Measurements from ENCODE around the gene NTF4.

The NTF4 gene

DNA sequence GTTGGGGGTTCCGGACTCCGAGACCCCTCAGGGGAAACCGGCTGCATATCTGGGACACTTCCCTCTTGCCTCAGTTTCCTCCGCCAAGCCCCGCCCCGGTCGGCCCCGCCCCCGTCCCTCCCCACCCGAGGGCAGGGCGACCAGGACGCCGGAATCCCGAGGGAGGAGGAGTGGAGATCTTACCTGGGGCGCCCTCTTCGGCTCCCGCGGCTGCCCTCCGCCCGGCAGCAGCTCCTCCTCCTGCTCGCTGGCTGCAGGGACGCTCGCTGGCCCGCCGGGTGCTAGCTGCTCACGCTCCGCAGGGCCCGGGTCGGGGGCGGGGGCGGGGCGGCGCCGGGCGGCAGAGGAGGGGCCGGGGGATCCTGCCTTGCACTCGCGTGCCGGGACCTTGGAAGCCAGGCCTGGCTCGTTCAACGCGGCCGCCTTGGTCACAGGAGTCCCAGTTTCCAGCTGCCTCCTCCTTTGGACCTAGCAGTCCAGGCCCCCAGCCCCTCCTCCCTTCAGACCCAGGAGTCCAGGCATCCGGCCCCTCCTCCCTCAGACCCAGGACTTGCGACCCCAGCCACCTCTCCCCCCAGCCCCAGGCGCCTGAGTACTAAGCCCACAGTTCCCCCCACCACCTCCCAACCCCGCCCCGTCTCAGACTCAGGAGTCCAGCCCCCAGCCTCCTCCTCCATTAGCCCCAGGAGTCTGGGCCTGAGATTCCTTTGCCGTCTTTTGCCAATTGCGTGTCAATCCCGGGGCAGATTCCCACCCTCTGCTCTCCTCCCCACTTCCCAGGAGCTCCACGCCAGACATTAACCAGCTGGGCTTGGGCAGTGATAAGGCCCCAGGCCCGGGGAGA is at the start of gene NTF4:
NTF4 (minus strand) TSS at position 51 of the 844 bp plus-strand sequence. CDS start 2,821 bp downstream, outside the sequence.
- Histone ChIP-seq H3K27ac (ENCODE audit: low read length) (no peak within 1 kb of the TSS), H3K9me3 (ENCODE audit: insufficient read depth, low read depth, low read length) (no peaks in the 10 kb centered on the region), H3K9ac (ENCODE audit: low read depth, low read length) (peak within 1 kb of the TSS; percentile 45), H3K4me1 (ENCODE audit: insufficient read depth, low read length) (peaks cover 17% of the 10 kb centered on the region), H3K27me3 (ENCODE audit: insufficient read depth, low read length) (peaks cover 55% of the 10 kb centered on the region), H3K4me3 (ENCODE audit: low read length) (peak within 1 kb of the TSS; percentile 48; the same call in 1 of the 2 replicates), H3K36me3 (ENCODE audit: insufficient read depth, low read depth, low read length) (no peaks in the 10 kb centered on the region)

DNA sequence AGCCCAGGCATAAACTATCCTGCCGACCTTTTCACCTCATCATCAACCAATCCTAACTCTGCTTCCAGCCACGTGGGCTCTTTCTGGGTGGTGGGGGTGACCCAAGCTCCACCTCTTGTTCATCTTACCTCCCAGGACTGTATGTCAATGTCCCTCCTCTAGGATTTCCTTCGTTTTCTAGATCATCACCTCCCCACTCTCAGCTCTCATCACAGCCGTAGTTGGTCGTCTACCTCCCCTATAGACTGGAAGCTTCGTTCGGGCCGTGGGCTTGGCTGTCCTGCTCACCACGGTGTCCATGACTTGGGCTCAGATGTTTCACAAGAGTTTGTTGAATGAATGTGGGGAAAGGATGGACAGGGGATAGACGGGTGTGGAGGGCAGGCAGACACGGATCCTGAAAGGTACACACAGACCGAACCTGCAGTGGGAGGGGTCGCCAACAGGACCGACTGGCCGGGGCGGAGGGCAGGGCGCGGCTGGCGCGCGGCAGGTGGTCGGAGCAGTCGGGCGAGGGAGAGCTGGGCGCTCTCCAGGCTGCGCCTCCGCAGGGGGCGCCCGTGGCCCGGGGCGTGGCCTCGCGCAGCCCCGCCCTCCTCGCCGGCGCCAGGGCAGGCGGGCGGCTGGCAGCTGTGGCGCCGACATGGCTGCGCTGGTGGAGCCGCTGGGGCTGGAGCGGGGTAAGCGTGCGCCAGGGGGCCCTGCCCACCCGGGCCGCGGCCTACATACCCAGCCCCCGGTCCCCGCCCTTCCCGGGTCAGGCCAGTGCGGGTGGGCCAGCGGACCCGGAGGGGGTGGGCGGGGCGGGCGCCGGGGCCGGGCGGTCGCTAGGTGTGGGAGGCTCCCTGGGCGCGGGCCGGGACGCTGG is 49.4 kb upstream of the NTF4 start, which contains the start of gene LIN7B:
LIN7B (plus strand) TSS at position 609 of the 868 bp plus-strand sequence; CDS start at position 644, 35 bp downstream.
- H3K27ac ChIP-seq (ENCODE audit: low read length): no peak within 1 kb of the TSS
- H3K9me3 ChIP-seq (ENCODE audit: insufficient read depth, low read depth, low read length): no peaks in the 10 kb centered on the region
- peaks cover 10% of the 10 kb centered on the region for H3K36me3 ChIP-seq (ENCODE audit: insufficient read depth, low read depth, low read length)
- peaks cover 13% of the 10 kb centered on the region for H3K27me3 ChIP-seq (ENCODE audit: insufficient read depth, low read length)
- H3K4me3 ChIP-seq (ENCODE audit: low read length): peak within 1 kb of the TSS; percentile 70
- H3K9ac ChIP-seq (ENCODE audit: low read depth, low read length): no peak within 1 kb of the TSS
- peaks cover 4% of the 10 kb centered on the region; the same call in 1 of the 2 replicates for H3K4me1 ChIP-seq (ENCODE audit: insufficient read depth, low read length)

- Histone ChIP-seq H3K27me3 (ENCODE audit: insufficient read depth, low read length) (peaks cover 12% of the 10 kb centered on the region), H3K4me3 (ENCODE audit: low read length) (no peak overlapping the region), H3K9me3 (ENCODE audit: insufficient read depth, low read depth, low read length) (no peaks in the 10 kb centered on the region), H3K9ac (ENCODE audit: low read depth, low read length) (no peak overlapping the region), H3K27ac (ENCODE audit: low read length) (no peak overlapping the region), H3K36me3 (ENCODE audit: insufficient read depth, low read depth, low read length) (peaks cover 36% of the 10 kb centered on the region), H3K4me1 (ENCODE audit: insufficient read depth, low read length) (no peaks in the 10 kb centered on the region)
Measured at GRCh38 chr19:49111218-49111998, 46.8 kb upstream of the NTF4 start.

DNA sequence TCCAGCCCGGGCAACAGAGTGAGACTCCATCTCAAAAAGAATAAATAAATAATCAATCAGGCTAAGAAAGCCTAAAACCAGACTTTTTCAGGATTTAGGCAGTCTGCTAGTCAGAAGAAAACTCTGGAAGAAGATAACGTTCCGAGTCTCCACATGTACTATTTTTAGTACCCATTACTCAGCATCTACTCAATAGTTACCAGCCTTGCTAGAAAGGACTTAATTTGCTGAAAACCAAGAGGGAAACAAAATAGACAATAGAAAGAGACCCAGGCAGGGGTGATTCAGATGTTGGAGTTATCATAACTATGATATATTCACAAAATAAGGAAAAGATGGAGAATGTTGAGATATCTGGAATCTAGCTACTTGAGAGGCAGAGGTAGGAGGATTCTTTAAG is 45.9 kb upstream of the NTF4 start:
- Histone ChIP-seq H3K27ac (ENCODE audit: low read length) (no peak overlapping the region), H3K4me3 (ENCODE audit: low read length) (no peak overlapping the region), H3K27me3 (ENCODE audit: insufficient read depth, low read length) (peaks cover 6% of the 10 kb centered on the region), H3K9me3 (ENCODE audit: insufficient read depth, low read depth, low read length) (no peaks in the 10 kb centered on the region), H3K4me1 (ENCODE audit: insufficient read depth, low read length) (no peaks in the 10 kb centered on the region), H3K36me3 (ENCODE audit: insufficient read depth, low read depth, low read length) (peaks cover 44% of the 10 kb centered on the region), H3K9ac (ENCODE audit: low read depth, low read length) (no peak overlapping the region)

GRCh38 chr19:49109569-49110233 is 45.1 kb upstream of the NTF4 start:
- H3K27me3 ChIP-seq (ENCODE audit: insufficient read depth, low read length): no peaks in the 10 kb centered on the region; the same call in 1 of the 2 replicates
- H3K36me3 ChIP-seq (ENCODE audit: insufficient read depth, low read depth, low read length): peaks cover 53% of the 10 kb centered on the region
- no peak overlapping the region for H3K9ac ChIP-seq (ENCODE audit: low read depth, low read length)
- no peaks in the 10 kb centered on the region for H3K9me3 ChIP-seq (ENCODE audit: insufficient read depth, low read depth, low read length)
- H3K27ac ChIP-seq (ENCODE audit: low read length): no peak overlapping the region
- H3K4me1 ChIP-seq (ENCODE audit: insufficient read depth, low read length): no peaks in the 10 kb centered on the region
- no peak overlapping the region for H3K4me3 ChIP-seq (ENCODE audit: low read length)

DNA sequence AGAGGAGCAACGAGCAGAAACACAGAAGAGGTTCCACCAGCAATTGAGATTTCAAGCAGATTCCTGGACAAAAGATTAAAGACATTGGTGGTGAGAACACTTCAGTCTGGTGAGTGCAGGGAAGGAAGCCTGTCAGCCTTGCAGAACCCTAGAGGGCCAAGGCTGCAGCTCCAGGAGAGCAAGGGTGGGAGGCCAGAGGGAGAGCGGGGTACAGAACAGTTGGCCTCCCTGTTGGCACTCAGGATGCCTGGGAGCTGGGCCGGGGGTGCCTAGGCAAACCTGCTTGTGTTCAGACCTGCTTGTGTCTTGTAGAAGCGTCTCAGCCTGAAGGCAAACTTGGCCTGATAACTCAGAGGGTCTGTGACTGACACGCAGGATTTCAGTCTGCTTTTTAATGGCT is 44.4 kb upstream of the NTF4 start:
- Histone ChIP-seq H3K27ac (ENCODE audit: low read length) (no peak overlapping the region), H3K9me3 (ENCODE audit: insufficient read depth, low read depth, low read length) (no peaks in the 10 kb centered on the region), H3K36me3 (ENCODE audit: insufficient read depth, low read depth, low read length) (peaks cover 59% of the 10 kb centered on the region), H3K4me1 (ENCODE audit: insufficient read depth, low read length) (no peaks in the 10 kb centered on the region), H3K4me3 (ENCODE audit: low read length) (no peak overlapping the region), H3K27me3 (ENCODE audit: insufficient read depth, low read length) (no peaks in the 10 kb centered on the region), H3K9ac (ENCODE audit: low read depth, low read length) (no peak overlapping the region)

GRCh38 chr19:49107625-49108459 is 43.2 kb upstream of the NTF4 start:
- Histone ChIP-seq H3K4me1 (ENCODE audit: insufficient read depth, low read length) (no peaks in the 10 kb centered on the region), H3K36me3 (ENCODE audit: insufficient read depth, low read depth, low read length) (peaks cover 71% of the 10 kb centered on the region), H3K9ac (ENCODE audit: low read depth, low read length) (no peak overlapping the region)

GRCh38 chr19:49106648-49107135 is 42.1 kb upstream of the NTF4 start:
- Histone ChIP-seq H3K27ac (ENCODE audit: low read length) (no peak overlapping the region), H3K9me3 (ENCODE audit: insufficient read depth, low read depth, low read length) (no peaks in the 10 kb centered on the region), H3K4me3 (ENCODE audit: low read length) (no peak overlapping the region), H3K9ac (ENCODE audit: low read depth, low read length) (no peak overlapping the region), H3K27me3 (ENCODE audit: insufficient read depth, low read length) (no peaks in the 10 kb centered on the region), H3K4me1 (ENCODE audit: insufficient read depth, low read length) (no peaks in the 10 kb centered on the region), H3K36me3 (ENCODE audit: insufficient read depth, low read depth, low read length) (peaks cover 80% of the 10 kb centered on the region)

More at GRCh38 chr19:49107625-49108459, 43.2 kb upstream of the NTF4 start:
- no peaks in the 10 kb centered on the region for H3K27me3 ChIP-seq (ENCODE audit: insufficient read depth, low read length)
- no peak overlapping the region for H3K27ac ChIP-seq (ENCODE audit: low read length)
- no peaks in the 10 kb centered on the region for H3K9me3 ChIP-seq (ENCODE audit: insufficient read depth, low read depth, low read length)
- H3K4me3 ChIP-seq (ENCODE audit: low read length): no peak overlapping the region

DNA sequence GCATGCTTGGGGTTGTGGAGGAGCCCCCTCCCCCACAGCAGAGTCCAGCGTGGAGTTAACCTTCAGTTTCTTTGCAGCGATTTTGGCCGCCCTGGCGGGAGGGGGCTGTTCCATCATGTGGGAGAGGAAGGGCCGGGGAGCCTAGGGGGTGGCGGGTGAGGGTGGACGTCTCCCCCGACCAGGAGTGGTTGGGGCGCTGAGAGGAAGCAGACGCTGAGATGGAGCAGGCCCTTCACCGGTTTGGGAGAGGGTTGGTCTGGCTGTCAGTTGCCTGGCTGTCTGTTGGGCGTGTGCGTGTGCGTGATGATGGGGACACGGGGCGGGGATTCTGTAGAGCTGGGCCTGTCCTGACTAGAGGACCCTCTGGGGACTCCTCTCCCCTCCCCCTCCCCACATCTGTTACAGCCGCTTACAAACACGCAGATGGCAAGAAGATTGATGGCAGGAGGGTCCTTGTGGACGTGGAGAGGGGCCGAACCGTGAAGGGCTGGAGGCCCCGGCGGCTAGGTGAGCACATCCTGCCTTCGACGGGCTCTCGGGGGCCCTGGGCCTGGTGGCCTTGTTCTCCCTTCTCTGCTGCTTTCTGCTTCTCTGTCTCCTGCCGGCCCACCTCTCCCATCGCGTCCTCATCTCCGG is 39.7 kb upstream of the NTF4 start:
- Histone ChIP-seq H3K4me1 (ENCODE audit: insufficient read depth, low read length) (no peaks in the 10 kb centered on the region), H3K27ac (ENCODE audit: low read length) (no peak overlapping the region), H3K27me3 (ENCODE audit: insufficient read depth, low read length) (no peaks in the 10 kb centered on the region), H3K36me3 (ENCODE audit: insufficient read depth, low read depth, low read length) (peaks cover 96% of the 10 kb centered on the region), H3K9ac (ENCODE audit: low read depth, low read length) (no peak overlapping the region), H3K4me3 (ENCODE audit: low read length) (no peak overlapping the region), H3K9me3 (ENCODE audit: insufficient read depth, low read depth, low read length) (no peaks in the 10 kb centered on the region)
